GM12878 (cell line): ENCODE data around the gene HPSE2.

Source experiments
- FOS ChIP-seq: IDR thresholded peaks from 3 replicates; pipeline ENCODE4 v1.6.1; 2011; ENCODE audit warnings: borderline replicate concordance; ENCODE audit not compliant: insufficient read length; ENCODE audit errors: extremely low read depth
- POLR2A ChIP-seq: IDR thresholded peaks from 2 replicates; pipeline ENCODE4 v1.6.1; 2011; ENCODE audit warnings: low read depth, mild to moderate bottlenecking, low read length

DNA sequence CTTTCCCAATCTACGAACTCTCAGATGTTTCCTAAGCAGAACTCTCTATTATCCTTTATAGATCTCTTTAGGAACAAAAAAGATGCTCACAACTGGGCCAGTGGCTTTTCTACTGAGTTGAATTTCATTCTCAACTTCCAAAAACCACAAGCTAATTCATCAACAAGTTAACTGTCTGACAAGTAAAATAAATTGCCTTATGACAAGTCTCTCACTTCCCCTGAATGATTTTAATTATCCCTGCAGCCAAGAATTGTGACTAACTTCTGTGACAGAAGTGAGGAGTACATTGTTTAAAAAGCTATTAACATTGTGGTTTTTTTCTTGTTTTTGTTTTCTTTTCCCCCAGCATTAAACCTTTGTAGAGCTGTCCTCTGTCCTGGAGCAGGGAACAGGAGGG is 343.1 kb downstream of the HPSE2 start:
- TF ChIP-seq POLR2A (no peak), FOS (no peak)
